ENCODE results near the gene AGAP1.
A peak's percentile ranks its signal among the peaks of the same experiment; 100 is the strongest.

The AGAP1 gene

GRCh38 chr2:235493775-235494715, at the start of gene AGAP1:
AGAP1 (plus strand) TSS chr2:235494043.
- DNase-seq: peak; percentile 64

GRCh38 chr2:235444101-235444597, 49.7 kb upstream of the AGAP1 start:
- DNase-seq: no peak

- peak; percentile 46 for DNase-seq
Observed at GRCh38 chr2:235445116-235445515, 48.7 kb upstream of the AGAP1 start.

DNA sequence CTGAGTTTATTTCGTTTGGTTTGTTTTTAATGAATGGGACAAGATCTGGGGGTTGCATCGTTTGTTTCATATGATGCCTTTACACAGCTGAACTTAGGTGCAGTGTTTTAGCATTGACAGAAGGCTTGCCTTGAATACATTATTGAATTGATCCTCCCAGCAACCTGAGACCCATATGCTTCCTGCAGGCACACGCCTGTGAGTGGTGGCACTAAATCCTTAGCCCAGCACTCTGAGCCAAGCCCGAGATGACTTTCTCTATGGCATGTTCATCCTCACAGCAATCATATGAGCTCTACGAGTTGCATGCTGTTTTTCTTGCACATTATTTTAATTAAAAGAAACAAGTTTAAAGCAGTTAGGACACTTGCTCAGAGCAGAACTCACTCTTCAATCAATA, 47.8 kb upstream of the AGAP1 start:
- peak; percentile 29 for DNase-seq

GRCh38 chr2:235447210-235447609, 46.6 kb upstream of the AGAP1 start:
- DNase-seq: no peak

GRCh38 chr2:235449568-235449967, 44.3 kb upstream of the AGAP1 start:
- DNase-seq: no peak

- DNase-seq: no peak
Observed at GRCh38 chr2:235453605-235454151, 40.2 kb upstream of the AGAP1 start.

GRCh38 chr2:235458839-235459273, 35.0 kb upstream of the AGAP1 start:
- DNase-seq: peak; percentile 1

DNA sequence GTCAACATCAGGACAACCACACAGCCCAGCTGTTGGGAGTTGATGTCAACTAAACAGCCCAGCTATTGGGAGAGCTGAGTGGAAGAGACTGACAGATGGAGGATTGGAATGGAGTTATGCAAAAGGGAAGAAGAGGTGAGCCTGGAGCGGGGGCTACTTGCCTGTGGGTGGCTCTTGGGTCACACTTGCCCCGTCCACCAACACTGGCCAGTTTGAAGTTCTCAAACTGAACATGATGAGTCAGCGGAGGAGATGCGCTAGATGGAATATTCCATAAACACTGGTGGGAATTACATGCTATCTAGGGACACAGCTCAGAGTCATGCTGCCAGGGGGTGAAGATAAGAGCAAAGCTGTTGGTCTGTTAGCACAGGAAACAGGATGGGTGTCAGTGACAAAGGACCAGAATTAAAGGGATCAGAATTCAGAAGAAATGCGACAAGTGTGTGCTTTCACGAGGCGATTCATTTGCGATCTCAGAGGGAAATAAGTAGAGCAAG, 33.2 kb upstream of the AGAP1 start:
- no peak for DNase-seq

DNA sequence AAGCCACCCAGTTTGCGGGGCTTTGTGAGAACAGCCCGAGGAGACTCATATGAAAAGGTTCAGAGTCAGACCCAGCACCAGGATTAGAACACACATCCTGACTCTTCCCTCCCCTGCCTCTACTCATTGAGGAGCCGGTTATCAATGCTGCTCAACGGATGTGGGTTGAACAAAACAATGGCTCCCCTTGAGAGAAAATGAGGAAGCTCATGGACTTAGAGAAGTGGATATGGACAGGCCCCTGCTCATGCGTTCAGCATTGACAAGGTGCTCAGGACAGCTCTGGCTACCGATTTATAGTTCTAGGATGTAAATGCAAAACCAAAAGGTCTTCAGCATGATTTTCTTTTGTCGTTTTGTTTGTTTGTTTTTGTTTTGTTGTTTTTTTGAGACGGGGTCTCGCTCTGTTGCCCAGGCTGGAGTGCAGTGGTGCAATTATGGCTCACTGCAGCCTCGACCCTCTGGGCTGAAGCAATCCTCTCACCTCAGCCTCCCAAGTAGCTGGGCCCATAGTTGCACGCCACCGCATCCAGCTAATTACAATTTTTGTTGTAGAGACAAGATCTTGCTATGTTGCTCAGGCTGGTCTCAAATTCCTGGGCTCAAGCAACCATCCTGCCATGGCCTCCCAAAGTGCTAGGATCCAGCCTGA, 32.0 kb upstream of the AGAP1 start:
- no peak for DNase-seq

GRCh38 chr2:235462415-235462790, 31.4 kb upstream of the AGAP1 start:
- DNase-seq: no peak

DNA sequence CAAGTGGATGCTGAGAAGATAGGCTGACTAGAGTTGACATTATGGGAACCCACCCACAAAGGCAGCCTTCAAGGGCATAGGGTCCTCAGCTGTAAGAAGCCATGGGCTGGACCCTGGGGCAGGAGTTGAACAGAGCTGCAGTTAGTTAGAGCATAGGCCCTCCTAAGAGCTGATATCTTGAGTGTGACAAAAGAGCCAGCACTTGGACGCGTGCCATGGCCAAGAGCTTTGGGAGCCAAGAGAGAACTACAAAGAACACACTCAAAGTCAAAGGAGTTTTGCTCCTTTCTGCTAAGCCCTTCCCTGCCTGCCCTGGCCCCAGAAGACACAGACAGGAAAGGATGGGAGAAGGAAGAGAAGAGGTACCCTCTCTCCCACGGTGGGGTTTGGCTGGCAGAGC, 29.9 kb upstream of the AGAP1 start:
- no peak for DNase-seq

DNA sequence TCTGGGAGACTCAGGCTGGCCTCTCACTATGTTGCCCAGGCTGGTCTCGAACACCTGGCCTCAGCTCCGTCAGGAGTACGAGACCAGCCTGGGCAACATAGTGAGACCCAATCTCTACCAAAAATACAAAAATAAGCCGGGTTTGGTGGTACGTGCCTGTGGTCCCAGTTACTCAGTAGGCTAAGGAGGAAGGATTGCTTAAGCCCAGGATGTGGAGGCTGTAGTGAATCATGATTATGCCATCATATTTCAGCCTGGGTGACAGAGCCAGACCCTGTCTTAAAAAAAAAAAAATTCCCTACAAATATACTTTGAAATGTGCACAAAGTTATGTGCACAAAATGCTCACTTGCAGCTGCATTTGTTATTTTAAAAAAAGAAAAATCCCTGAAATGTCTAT, 26.3 kb upstream of the AGAP1 start:
- no peak for DNase-seq

- peak; percentile 21 for DNase-seq
Observed at GRCh38 chr2:235468978-235469655, 24.7 kb upstream of the AGAP1 start.

GRCh38 chr2:235471186-235471747, 22.6 kb upstream of the AGAP1 start:
- no peak for DNase-seq

- DNase-seq: no peak
Observed at GRCh38 chr2:235472443-235472842, 21.4 kb upstream of the AGAP1 start.

DNA sequence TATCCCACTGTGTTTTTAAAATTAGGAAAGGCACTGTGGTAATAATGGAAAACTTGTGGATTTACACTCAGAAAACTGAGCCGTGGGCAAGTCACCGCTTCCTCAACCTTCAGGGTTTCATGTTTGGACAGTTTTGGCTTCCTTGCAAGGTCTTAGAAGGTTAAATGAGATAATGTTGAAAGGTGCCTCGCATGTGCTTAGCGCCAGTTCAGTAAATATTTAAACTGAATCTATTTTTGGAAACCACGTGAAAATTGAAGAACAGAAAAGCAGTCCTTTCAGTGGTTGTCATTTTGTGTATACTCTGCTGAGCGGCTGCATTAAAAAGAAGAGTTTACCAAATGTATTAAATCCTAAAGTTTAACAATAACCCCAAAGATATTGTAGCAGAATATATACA, 15.2 kb upstream of the AGAP1 start:
- no peak for DNase-seq

DNA sequence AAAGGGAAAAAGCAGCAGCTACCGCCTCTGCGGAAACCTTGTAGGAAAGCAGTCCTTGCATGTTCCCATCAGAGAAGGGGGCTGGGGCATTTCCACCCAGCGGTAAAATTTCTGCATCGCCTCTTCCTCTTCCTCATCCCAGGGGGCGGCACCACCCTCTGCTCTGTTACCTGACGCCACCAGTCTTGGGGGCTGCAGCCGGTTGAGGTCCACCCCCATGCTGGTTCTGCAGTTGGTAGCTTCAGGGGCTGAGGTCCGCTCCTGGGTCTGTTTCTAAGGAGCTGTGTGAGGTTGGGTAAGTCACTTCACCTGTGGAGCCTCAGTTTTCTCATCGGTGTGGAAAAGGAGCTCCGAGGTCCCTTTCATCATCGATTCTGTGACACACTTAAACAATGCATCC, 14.2 kb upstream of the AGAP1 start:
- no peak for DNase-seq

GRCh38 chr2:235480614-235481013, 13.2 kb upstream of the AGAP1 start:
- no peak for DNase-seq

- DNase-seq: no peak
Observed at GRCh38 chr2:235483313-235483712, 10.5 kb upstream of the AGAP1 start.

DNA sequence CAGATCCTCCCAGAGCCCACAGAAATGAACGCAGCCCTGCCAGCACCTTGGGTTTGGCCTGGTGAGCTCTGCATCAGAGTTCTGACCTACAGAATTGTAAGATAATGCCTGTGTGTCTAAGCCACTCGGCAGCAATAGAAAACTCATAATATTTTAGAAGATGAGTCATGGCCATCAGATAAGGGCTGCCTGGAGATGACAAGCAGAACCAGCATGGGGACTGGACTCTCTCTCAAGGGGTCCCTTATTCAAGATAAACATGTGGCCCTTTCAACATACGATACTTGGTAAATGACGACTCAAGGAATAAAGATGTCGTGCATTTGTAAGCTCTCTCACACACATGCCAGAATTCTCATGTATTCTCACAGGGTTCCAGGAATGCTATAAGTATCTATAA, 8.5 kb upstream of the AGAP1 start:
- no peak for DNase-seq

GRCh38 chr2:235486729-235487128, 7.1 kb upstream of the AGAP1 start:
- no peak for DNase-seq

GRCh38 chr2:235489897-235490296, 3.9 kb upstream of the AGAP1 start:
- DNase-seq: no peak
